C4-2B (cell line): ENCODE measurements around the gene MAN2A1.

Source experiments
- CTCF ChIP-seq: fragments of 450-650 bp; conservative IDR thresholded peaks from 2 replicates; pipeline ENCODE4 v1.5.1; 2017; ENCODE audit warnings: mild to moderate bottlenecking
- ZFX ChIP-seq: fragments of 450-650 bp; IDR thresholded peaks from 2 replicates; pipeline ENCODE4 v1.6.1; 2017

- TF ChIP-seq CTCF (no peak), ZFX (no peak)
These were observed 36.7 kb upstream of the MAN2A1 start for GRCh38 chr5:109653042-109653441.
